Stimulated activated CD8-positive, alpha-beta memory T cell treated with anti-CD3 and anti-CD28 coated beads, Interleukin-15, amount 100 ng/mL, for 24 hours (primary cell): ENCODE results near the gene PCDHA1.
A peak's percentile ranks its signal among the peaks of the same experiment; 100 is the strongest.

Experiments used
- DNase-seq: peaks from one replicate; pipeline ENCODE4 v3.0.0-alpha.2; 2020; ENCODE audit warnings: low read depth

The PCDHA1 gene

DNA sequence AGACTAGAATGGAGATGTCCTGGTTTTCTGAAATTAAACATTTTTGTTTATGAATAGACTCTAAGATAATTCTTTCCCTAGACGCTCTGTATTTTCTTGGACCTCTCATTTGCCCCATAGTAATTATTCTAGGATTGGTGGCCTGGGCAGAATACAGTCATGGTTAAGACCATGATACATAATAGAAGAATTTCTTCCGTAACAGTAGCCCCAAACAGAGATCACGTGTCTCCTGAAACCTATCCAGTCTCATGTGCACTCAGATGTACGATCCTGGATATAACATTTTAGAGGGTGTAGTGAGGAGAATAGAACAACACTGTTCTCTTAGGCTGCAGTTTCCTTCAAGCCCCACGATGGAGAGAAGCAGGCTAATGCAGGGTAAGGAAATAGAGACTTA, 202.7 kb downstream of the PCDHA1 start:
- no peak for DNase-seq

DNA sequence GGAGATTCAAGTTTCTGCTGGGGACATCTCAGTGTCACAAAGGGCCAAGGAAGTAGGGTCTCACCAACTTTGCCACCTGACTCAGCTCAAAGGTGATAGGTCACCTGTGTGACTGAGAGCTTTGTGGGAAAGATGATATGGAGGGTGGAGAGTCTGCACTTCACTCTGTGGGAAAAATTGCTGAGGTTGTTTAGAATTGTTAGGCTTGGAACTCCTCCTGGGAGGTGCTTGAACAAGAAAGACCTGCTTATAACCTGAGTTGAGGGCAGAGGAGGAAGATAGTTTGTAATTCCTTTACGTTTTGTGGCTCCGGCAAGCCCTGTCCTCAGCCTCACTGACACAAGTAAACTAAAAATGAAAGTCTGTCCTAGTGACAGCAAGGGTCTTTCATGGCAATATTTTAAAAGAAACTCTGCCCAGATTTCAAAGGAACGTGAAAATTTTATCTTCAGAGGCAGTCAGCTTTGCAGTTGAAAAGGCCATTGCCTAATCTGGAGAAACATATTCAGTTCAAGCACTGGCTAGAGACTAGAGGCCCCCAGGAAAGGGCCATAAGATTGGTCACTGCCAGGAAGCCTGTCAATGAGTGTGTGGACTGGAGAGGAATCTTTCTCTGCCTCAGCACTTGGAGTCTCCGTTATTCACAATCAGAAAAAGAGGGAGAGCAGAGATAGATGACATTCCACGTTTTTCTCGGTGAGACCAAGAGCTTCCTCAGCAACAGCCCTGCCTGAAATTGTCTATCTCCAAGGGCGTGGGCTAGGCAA, 203.5 kb downstream of the PCDHA1 start:
- DNase-seq, result no peak

DNA sequence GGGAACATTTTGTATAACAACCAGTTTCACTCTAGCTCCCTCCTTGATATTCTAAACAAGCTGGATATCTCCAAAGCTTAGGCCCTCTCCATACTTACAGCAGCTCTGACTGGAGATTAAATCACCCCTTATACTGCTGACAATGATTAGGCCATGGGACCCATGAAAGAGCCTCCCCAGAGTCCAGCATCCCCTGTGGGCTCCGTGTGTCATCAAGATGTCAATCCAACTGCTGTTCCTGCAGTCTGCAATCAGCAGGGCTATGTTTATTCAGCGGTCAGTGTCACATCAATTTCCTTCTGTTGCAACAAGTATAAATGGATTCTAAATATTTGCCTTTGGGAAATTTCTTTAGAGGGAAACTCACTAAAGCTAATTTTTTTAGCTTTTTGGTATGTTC, 206.9 kb downstream of the PCDHA1 start:
- no peak for DNase-seq

DNA sequence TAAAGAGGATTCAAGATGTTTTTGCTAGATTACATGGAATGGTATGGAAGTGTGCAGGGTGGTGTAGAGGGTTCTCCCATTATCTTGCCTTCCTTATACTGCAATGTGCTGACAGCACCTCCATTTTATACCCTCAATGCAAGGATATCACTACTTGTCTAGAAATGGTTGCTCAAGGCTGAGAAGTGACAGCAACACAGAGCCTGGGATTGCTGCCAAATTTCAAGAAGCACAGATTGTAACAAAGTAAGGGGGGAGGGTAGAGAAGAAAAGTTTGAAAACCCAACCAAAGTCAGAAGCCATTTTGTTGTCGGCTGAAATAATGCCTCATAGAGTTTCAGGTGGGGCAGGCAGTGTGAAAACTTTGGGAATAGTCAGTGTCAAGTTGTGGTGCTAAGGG, 210.1 kb downstream of the PCDHA1 start:
- no peak for DNase-seq

DNA sequence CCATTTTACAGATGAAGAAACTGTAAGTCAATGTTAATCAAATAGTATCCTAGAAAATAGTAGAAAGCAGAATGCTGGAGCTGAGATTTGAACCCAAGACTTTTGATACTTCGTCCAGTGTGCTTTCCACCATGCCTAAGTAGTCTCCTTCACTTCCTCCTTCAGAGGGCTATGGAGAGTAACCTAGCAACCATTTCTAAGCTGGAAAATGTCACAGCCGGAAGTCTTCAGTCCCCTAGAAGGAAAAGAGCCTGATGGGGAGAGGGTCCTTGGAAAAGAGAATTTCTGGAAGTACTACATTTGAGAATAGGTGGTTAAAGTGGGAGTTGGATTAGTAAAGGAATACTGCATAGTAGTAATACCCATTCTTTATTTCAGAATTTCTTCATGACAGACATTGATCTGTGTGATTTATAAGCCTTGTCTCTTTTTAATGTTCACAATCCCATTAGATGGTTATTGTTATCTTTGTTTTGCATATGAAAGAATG, 213.0 kb downstream of the PCDHA1 start:
- DNase-seq, result no peak

DNA sequence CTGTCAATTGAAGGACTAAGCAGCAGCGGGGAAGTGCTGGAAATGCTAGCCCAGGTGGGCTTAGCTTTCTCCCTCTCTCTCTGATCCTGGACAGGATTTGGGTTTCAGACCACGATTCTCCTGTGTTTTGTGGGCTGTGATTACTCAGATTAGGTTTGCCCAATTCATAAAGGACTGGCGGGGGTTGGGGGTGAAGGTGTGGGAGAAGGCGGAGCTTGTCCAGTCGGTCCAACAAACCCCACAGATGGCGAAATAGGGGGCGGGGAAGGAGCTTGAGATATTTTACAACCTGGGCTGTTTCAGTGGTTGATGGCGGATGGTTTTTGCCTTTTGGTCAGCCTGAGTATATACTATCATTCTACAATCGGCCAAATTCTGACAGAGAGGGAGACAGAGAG, 215.5 kb downstream of the PCDHA1 start:
- no peak for DNase-seq

DNA sequence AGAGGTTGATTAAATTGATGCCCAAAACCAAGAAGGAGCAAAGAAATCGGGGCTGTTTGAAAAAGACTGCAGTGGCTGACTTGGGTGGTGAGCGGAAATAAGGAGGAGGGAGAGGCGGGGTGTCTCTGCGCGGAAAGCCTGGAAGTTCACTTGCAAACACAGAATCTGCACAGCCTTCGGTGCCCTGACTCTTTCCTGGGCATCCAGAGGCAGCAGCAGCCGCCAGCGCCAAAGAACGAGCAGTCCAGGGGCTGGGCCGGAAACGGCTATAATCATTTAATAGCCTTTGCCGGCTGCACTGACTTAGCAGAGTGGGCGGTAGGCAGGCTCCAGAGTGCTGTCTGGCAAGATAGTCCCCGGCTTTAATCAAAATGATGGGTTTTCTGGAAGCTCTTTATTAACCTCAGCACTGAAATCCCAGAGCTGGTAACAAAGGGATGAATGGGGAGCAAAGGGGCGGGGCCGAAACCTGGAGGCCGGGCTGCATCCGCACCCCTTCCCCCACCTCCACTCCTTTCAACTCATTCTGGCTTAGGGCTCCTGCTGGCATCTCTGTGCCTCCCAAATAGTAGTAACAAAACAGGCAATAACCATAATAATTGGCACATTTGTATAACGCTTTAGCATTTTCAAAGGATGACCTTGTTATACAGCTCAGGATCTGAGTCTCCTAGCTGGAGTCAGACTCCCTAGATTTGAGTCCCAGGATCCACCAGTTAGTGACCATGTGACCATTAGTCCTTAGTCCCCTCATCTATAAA, 216.1 kb downstream of the PCDHA1 start:
- no peak for DNase-seq

DNA sequence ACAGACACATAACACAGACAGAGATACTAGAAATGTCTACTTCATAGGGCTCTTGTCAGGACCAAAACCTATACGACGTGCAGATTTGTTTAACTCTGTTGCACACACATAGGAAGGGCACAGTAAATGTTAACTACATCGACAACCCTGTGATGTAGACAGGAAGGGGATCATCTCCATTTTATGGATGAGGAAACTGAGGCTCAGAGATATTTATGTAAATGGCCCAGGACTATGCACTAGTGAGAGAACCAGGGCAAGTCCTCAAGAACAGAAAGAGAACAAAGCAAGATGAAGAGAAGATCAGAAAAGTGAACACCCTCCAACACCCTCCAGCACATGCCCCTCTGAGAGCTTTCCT, 216.6 kb downstream of the PCDHA1 start:
- DNase-seq, result no peak

DNA sequence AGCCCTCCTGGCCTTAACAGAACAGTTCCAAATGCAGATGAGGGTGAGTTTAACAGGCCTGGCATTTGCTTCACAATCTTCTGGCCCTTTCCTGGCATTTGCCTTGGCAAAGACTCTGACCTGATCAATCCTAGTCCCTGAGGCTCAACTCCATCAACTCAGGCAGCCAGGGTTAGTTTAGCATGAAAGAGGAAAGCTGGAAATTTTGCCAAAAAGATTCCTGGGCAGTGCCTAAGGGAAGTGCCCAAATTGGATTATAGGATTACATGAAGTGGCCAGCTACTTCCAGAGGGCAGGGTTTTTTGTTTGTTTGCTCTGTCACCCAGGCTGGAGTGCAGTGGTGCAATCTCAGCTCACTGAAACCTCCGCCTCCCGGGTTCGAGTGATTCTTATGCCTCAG, 217.1 kb downstream of the PCDHA1 start:
- DNase-seq, result no peak

DNA sequence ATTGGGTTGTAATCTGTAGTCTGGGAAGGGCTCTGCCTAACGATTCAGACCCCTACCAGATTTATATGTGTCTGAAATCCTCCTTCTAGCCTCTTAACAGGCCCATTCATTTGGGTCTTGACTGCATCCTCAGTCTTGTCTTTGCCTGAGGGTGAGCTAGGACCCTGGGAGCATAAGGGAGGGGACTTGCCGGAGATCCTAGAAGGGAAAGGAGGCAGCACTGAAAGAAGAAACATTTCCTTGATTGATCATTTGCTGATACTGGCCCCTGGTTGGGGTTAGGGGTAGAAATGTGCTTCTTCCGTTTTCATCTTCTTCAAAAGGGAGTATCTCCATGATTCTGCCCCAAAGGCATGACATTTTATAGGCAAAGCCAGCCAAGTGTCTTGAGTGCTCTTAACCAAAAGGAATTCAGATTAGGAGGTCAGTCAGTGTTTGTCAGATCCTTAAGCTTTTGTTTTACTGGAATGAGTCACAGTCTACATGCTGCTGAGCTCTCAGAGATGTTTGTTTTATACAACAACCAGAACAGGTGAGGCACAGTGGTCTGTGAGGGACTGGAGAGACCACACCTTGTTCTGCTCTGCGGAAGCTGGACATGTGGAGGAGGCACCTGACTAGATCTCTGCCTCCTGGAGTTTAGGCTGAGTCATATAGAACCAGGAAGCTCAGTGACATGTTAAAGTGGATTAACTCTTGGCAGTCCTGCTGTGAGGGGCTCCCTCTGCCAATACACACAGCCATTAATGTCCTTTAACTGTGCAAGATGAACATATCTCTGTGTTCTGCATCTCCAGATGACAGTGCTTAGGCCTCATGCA, 218.1 kb downstream of the PCDHA1 start:
- DNase-seq, result no peak

DNA sequence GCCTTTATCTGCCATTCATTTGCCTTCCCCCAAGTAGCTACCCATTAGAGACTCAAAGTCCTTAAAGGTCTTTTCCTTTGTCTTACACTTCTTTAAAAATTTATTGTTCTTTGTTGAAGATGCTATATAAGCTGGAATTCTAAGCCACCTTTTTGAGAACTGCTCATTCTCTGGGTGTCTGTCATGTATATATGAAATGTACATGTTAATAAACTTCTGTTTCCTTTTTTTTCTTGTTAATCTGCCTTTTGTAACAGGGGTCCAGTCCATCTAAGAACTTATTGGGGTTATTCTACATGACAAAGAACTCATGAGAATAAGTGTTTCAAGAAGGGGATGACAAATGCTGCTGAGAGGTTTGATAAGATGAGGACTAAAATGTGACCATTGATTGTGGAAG, 221.9 kb downstream of the PCDHA1 start:
- DNase-seq, result no peak

DNA sequence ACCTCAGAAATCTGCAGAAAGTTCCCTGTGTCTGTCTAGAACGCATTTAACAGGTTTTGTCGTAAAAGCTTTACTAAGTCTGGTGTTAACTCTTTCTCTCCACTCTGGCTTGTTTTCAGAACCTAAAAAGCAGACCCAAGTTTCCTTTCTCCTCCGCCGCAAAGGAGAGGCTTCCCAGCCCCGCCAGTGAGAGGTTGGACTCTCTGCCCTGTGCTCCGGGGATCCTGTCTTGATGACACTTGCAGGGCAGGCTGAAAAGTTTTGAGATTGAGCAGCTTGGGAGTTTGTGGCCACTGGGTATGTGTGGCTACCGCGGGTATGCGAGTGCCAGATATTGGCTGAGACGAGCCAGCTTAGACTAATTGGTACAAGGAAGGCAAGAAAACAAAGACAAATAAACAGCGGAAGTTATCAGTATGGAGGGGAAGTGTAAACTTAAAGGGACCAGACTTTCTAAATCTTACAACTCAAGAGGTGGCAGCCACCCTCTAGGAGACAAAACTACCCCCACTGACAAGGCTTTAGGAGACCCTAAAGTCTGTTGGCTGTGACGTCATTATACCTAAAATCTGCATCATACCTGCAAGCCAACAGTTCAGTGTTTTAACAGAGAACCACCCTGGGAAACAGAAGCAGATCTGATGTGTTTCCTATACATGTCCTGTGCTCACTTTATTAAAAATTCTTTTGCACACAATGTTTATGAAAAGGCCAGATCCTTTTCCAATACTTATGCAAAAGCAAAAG, 224.3 kb downstream of the PCDHA1 start:
- DNase-seq, result no peak

DNA sequence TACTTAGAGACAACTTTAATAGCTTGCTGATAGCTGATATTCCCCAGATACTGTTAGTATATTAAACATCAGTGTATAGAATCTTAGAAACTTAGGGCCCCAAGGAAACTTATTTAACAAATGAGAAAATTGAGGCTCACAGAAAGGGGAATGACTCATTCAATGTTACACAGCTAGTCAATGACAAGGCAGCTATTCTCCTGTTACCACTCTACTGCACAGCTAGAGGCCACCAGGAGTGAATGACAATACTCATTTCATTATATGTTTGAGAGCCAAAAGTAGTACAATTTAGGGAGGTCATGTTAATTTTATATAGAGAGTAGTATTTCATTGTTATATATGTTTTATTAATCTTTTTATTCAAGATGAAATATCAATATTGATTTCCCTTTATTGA, 232.0 kb downstream of the PCDHA1 start:
- no peak for DNase-seq

DNA sequence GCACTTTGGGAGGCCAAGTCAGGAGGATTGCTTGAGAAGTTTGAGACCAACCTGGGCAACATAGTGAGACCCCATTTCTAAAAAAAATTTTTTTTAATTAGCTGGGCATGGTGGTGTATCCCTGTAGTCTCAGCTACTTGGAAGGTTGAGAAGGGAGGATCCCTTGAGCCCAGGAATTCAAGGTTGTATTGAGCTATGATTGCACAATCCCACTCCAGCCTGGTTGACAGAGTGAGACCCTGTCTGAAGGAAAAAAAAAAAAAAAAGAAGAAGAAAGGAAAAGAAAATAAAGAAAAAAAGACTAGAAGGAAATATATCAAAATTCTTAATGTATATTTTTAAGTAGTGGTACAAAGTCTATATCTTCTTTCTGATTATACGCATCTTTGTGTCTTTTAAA, 236.4 kb downstream of the PCDHA1 start:
- no peak for DNase-seq

DNA sequence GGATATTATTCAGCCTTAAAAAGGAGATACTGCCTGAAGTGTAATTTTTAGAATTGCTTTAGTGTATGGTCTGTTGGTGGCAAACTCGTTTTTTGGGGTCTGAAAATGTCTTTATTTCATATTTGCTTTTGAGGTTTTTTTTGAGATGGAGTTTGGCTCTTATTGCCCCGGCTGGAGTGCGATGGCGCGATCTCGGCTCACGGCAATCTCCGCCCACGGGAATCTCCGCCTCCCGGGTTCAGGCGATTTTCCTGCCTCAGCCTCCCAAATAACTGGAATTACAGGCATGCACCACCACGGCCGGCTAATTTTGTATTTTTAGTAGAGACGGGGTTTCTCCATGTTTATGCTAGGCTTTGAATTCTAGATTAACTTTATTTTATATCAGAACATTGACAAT, 245.1 kb downstream of the PCDHA1 start:
- no peak for DNase-seq

DNA sequence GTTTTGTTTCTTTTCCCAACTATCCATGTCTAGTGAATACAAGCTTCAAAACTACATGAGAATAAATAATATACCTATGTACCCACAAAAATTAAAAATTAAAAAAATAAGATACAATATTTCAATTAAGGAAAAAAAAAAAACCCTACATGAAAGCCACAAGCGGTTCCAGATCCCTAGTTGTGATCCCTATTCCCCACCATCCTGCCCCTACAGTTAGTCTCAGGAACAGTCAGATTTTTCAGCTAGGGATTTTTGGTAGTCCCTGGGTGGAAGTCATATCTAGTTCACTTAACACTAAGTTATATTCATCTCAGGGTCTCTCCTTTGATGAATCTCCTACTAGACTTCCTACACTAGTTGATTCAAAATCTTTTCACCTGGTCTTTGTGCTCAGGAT, 246.7 kb downstream of the PCDHA1 start:
- DNase-seq, result no peak

DNA sequence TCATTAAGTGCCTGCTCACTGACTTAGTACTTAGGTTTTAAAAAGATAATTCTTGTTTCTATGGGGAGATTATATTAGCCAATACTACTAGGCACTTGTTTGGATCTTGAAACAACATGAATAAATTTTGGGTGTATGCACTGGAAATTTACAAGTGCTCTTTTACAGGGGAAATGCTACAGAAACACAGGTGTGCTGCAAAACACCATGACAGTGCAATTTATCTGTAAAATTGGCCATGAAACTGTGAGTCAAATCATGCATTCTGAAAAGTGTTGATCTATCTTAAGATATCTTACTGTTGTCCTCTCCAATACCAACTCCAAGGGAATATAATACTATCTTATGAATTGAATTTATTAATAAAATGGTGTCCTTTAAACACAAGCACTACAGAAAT, 253.1 kb downstream of the PCDHA1 start:
- no peak for DNase-seq

DNA sequence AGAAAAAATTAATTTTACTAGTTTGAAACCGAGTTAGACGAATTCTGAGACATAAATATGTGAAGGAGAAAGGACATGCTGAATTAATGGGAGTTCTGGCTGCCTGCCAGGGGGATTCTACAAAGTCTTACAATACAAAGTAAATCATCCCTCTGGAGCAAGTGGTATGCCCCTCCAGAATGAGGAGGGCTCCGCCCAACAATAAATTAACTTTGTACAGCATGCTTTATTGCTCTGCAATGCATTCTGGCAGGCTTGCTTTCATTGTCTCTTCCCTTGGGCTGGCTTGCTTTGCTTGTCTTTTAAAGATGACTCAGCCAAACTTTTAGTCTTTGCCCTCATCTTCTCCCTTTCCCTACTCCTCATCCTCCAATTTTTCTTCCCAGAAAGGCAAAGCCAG, 253.6 kb downstream of the PCDHA1 start:
- DNase-seq, result no peak

DNA sequence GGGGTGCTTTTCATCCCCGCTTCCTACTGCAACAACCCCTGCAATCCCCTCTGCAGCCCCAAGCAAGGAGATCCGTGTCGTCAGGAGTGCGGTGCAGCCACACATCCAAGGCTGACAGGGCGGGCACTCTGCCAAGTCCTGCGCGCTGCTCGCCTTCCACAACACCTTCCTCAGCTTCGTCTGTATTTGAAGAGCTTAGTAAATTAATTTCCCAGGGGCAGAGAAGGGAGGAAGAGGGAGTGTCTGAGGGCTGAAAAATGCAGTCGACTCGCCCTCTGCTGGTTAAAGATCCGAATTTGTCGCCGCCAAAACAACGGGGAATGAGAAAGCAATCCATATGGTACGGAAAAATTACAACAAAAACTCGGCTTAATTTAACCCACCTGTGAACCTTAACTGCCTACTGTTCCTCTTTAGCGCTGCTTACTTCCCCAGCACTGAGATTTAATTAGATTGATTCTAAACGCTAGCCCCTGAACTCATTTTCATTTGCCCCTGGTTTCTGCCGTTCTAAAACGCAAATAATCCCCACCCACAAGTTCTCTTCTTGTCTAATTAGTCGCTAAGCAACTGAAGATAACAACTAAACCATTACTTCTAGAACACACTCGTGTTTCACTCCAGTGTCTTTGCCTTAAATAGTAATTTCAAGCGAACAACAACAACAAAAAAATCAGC, 254.3 kb downstream of the PCDHA1 start:
- DNase-seq, result no peak

DNA sequence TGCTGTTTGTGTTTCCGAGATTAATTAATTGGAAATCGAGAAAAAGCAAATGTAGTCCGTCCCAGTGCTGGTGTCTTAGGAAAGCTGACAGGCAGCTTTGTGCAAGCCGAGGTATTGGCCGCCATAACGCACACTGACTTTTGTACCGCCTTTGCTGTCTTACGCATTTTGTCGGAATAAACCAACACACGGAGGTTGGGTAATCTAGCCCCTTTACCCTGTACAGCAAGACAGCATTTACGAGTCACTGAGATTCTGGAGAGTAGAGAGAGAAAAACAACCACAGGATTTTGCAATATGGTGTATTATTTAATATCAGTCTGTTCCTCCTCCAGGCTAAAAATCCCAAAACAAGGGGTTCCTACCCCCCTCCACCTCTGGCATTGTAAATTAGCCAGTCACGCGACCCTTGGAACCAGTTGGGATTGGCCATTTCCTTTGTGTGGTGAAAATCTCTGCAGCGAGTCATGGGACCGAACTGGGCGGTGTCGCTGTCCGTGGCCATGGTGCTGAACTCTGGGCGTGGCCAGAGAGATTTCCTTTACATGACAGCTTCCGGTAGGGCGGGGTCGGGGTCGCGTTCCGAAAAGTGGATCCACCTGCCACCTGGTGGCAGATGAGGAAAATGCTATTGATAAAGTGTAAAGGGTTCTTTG, 255.0 kb downstream of the PCDHA1 start:
- DNase-seq, result peak; percentile 16

DNA sequence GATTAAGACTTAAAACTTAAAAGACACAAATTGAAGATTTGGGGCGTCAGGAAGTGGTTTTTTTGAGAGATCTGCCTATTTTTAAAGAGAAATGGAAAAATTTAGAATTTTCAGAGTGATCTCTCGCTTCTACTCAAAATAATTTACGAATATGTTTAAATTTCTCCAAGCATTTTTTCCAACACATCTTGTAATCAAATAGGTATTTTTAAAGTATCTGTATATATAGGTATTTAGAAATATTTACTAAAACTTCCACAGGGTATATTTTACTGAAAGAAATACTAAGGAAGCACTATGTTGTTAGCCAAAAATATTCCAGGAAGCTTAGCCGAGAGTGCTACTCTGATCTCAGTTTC, 255.5 kb downstream of the PCDHA1 start:
- DNase-seq, result no peak
